Heart left ventricle (tissue), 13 donors: ENCODE data around the gene OSTM1.
"Not testable (repeated sequence)": the region's sequence is repeated elsewhere in the genome, so short reads cannot be mapped to it uniquely, and the experiment has no call there.

Experiments used
- CTCF ChIP-seq, 12 donors: fragments of 200-600 bp; sonication (generic) in 4 of 12; IDR thresholded peaks; one replicate each; pipeline versions ENCODE4 v1.5.0 to v1.8.0; 2018 to 2022; ENCODE audit warnings: antibody characterized with exemption in 12 of 12, mild to moderate bottlenecking in 5 of 12
- POLR2A ChIP-seq, 2 donors: fragments of 450-650 bp; IDR thresholded peaks; one replicate each; pipeline ENCODE4 v1.6.1; 2017; ENCODE audit warnings: antibody characterized with exemption in 2 of 2, mild to moderate bottlenecking in 2 of 2, moderate library complexity in 2 of 2
- donor health status: ischemic (EF 13 %, LVEDD 7.1; RV severe dilation, severe dysfunction).
- donor health status: DM: no; HTN: yes; CAD: no.
- donor health status: DM: no; HTN: no; CAD: no.
- donor health status: ischemic (EF 25% LVEDD 6.9; RV normal size, moderate dysfunction).
- donor health status: ischemic (EF 25% LVEDD 5.7; RV mildly dilated, moderate dysfunction).
- donor health status: ischemic (EF 35%, LVEDD 5.7; RV mildly dilated, moderate dysfunction).
- donor health status: nonischemic (EF 11% LVEDD 7.7; RV severe dilation, severe dysfunction).
- donor health status: DM: yes; HTN: yes; CAD: no.
- donor health status: PGD.
- donor health status: ischemic (EF 29% LVEDD 5.4; RV normal size, mild dysfunction).
- donor health status: nonischemic (EF 23%, LVEDD 6.1; RV moderate dilation, normal function).

GRCh38 chr6:108016283-108016682, 58.3 kb downstream of the OSTM1 start:
- not testable (repeated sequence) for TF ChIP-seq CTCF, POLR2A (IDR thresholded peaks at IDR 0.05)
